GM11168 (cell line): Measurements from ENCODE around the gene IBA57.
"Not testable (repeated sequence)": the region's sequence is repeated elsewhere in the genome, so short reads cannot be mapped to it uniquely, and the experiment has no call there.

Experiments
- in situ Hi-C: fragments of 300-500 bp; cut with MboI; formaldehyde crosslinking; loops from one replicate; pipeline ENCODE4 v1.12.0; 2022; ENCODE audit warnings: low sequenced_read_pairs; ENCODE audit not compliant: unreplicated experiment

IBA57 gene

GRCh38 chr1:228210076-228210651 is 44.6 kb downstream of the IBA57 start:
- in situ Hi-C loops: no loop called here

- in situ Hi-C loops: no loop called here
Measured at GRCh38 chr1:228210712-228211530, 45.3 kb downstream of the IBA57 start.

- in situ Hi-C loops: no loop called here
Measured at GRCh38 chr1:228211531-228212414, 46.2 kb downstream of the IBA57 start.

GRCh38 chr1:228212415-228212965 is 46.9 kb downstream of the IBA57 start:
- in situ Hi-C loops: no loop called here

GRCh38 chr1:228212966-228213844 is 47.6 kb downstream of the IBA57 start:
- in situ Hi-C loops: no loop called here

- in situ Hi-C loops: no loop called here
Measured at GRCh38 chr1:228213917-228214808, 48.6 kb downstream of the IBA57 start.

- in situ Hi-C loops: no loop called here
Measured at GRCh38 chr1:228214921-228215662, 49.5 kb downstream of the IBA57 start.

GRCh38 chr1:228215663-228216116 is 50.1 kb downstream of the IBA57 start:
- in situ Hi-C loops: no loop called here

GRCh38 chr1:228216371-228217320 is 51.0 kb downstream of the IBA57 start:
- in situ Hi-C loops: no loop called here

- in situ Hi-C loops: no loop called here
Measured at GRCh38 chr1:228217551-228218344, 52.1 kb downstream of the IBA57 start.

- in situ Hi-C loops: no loop called here
Measured at GRCh38 chr1:228218513-228219244, 53.1 kb downstream of the IBA57 start.

GRCh38 chr1:228219245-228219961 is 53.8 kb downstream of the IBA57 start:
- in situ Hi-C loops: no loop called here

GRCh38 chr1:228219962-228220780 is 54.6 kb downstream of the IBA57 start:
- in situ Hi-C loops: no loop called here

GRCh38 chr1:228221097-228221496 is 55.5 kb downstream of the IBA57 start:
- in situ Hi-C loops: not testable (repeated sequence)
